ENCODE measurements around the gene MAD1L1. TPM values are rescaled to one million over a fixed set of nuclear protein-coding genes. Genes with fewer than 3 reads are reported as not detected.
"Not testable (repeated sequence)": the region's sequence is repeated elsewhere in the genome, so short reads cannot be mapped to it uniquely, and the experiment has no call there.

Gene MAD1L1
- total RNA-seq, 2 experiments from 2014 or later: 157 to 160 TPM

GRCh38 chr7:2270495-2270894 lies 37.8 kb upstream of the MAD1L1 start:
- ATAC-seq (ENCODE audit: poor library complexity): no peak
- intact Hi-C loops (cut with DNase I, micrococcal nuclease): no loop called here
- no peaks in the 10 kb centered on the region for H3K4me1 Mint-ChIP-seq (ENCODE audit: low read depth)

GRCh38 chr7:2269991-2270460 lies 37.3 kb upstream of the MAD1L1 start:
- POLR2A ChIA-PET: no interaction called here
- Mint-ChIP-seq H3K4me3 (no peak overlapping the region), H3K9me3 (no peaks in the 10 kb centered on the region), H3K4me1 (ENCODE audit: low read depth) (no peaks in the 10 kb centered on the region), H3K27ac (no peak overlapping the region), H3K36me3 (ENCODE audit: low read depth) (peaks cover 12% of the 10 kb centered on the region), H3K27me3 (no peaks in the 10 kb centered on the region)
- Histone ChIP-seq H3K36me3 (ENCODE audit: insufficient read depth, low read length) (peaks cover 5% of the 10 kb centered on the region), H3K27me3 (ENCODE audit: control insufficient read depth in 1 of 2, insufficient read depth in 2 of 2, low read length in 2 of 2) (no peaks in the 10 kb centered on the region), H3K4me1 (ENCODE audit: insufficient read depth, low read length) (no peaks in the 10 kb centered on the region), H3K4me3 (ENCODE audit: low read length) (no peak overlapping the region), H3K27ac (ENCODE audit: low read depth in 1 of 2, low read length in 2 of 2) (no peak overlapping the region), H3K9me3 (ENCODE audit: control insufficient read depth in 1 of 2, insufficient read depth in 1 of 2, low read length in 2 of 2) (no peaks in the 10 kb centered on the region)
- DNase-seq (no peak), ATAC-seq (ENCODE audit: poor library complexity) (no peak)
- intact Hi-C loops (cut with DNase I, micrococcal nuclease): no loop called here
- no peak for TF ChIP-seq CTCF (IDR thresholded peaks at IDR 0.05)
- CTCF ChIA-PET: no interaction called here

More at GRCh38 chr7:2270495-2270894, 37.8 kb upstream of the MAD1L1 start:
- no peak overlapping the region for H3K27ac Mint-ChIP-seq
- H3K4me3 Mint-ChIP-seq: no peak overlapping the region
- no peaks in the 10 kb centered on the region for H3K27me3 ChIP-seq (ENCODE audit: control insufficient read depth in 1 of 2, insufficient read depth in 2 of 2, low read length in 2 of 2)
- H3K36me3 Mint-ChIP-seq (ENCODE audit: low read depth): peaks cover 12% of the 10 kb centered on the region
- no peaks in the 10 kb centered on the region for H3K27me3 Mint-ChIP-seq
- POLR2A ChIA-PET: no interaction called here
- no peak overlapping the region for H3K4me3 ChIP-seq (ENCODE audit: low read length)
- CTCF ChIA-PET: no interaction called here
- H3K9me3 ChIP-seq (ENCODE audit: control insufficient read depth in 1 of 2, insufficient read depth in 1 of 2, low read length in 2 of 2): no peaks in the 10 kb centered on the region
- no peak for DNase-seq
- H3K4me1 ChIP-seq (ENCODE audit: insufficient read depth, low read length): no peaks in the 10 kb centered on the region
- no peaks in the 10 kb centered on the region for H3K9me3 Mint-ChIP-seq
- no peak overlapping the region for H3K27ac ChIP-seq (ENCODE audit: low read depth in 1 of 2, low read length in 2 of 2)
- TF ChIP-seq CTCF (IDR thresholded peaks at IDR 0.05): no peak
- H3K36me3 ChIP-seq (ENCODE audit: insufficient read depth, low read length): peaks cover 5% of the 10 kb centered on the region

DNA sequence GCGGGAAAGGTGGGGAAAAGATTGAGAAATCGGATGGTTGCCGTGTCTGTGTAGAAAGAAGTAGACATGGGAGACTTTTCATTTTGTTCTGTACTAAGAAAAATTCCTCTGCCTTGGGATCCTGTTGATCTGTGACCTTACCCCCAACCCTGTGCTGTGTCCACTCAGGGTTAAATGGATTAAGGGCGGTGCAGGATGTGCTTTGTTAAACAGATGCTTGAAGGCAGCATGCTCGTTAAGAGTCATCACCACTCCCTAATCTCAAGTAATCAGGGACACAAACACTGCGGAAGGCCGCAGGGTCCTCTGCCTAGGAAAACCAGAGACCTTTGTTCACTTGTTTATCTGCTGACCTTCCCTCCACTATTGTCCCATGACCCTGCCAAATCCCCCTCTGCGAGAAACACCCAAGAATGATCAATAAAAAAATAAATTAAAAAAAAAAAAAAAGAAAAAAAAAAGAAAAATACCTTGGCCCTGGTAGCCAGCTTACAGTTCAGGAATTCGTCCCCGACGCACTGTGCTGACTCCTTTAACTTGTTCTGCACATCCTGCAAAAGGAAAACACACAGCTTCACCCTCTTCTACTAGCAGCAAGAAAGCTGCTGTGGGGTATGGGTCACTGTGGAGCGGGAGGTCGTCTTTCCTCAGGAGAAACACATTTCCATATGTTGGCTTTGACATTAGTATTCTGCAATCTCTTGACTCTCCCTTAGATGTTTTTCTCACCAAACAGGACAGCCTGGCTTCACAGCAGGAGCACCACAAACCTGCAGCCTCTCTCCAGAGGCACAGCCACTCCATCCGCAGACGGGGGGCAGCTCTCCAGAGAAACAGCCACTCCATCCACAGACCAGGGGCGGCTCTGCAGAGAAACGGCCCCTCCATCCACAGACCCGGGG lies 36.6 kb upstream of the MAD1L1 start:
- ATAC-seq (ENCODE audit: poor library complexity); H3K27ac ChIP-seq (ENCODE audit: low read depth in 1 of 2, low read length in 2 of 2); DNase-seq; POLR2A ChIA-PET; H3K27me3 Mint-ChIP-seq; H3K27me3 ChIP-seq (ENCODE audit: control insufficient read depth in 1 of 2, insufficient read depth in 2 of 2, low read length in 2 of 2); H3K9me3 Mint-ChIP-seq; H3K36me3 ChIP-seq (ENCODE audit: insufficient read depth, low read length); H3K27ac Mint-ChIP-seq; H3K9me3 ChIP-seq (ENCODE audit: control insufficient read depth in 1 of 2, insufficient read depth in 1 of 2, low read length in 2 of 2); H3K4me3 ChIP-seq (ENCODE audit: low read length); CTCF ChIA-PET; H3K4me3 Mint-ChIP-seq; H3K4me1 Mint-ChIP-seq (ENCODE audit: low read depth); intact Hi-C loops (cut with DNase I, micrococcal nuclease); H3K4me1 ChIP-seq (ENCODE audit: insufficient read depth, low read length): not testable (repeated sequence)
- peaks cover 12% of the 10 kb centered on the region for H3K36me3 Mint-ChIP-seq (ENCODE audit: low read depth)
